GM21737 (cell line): ENCODE measurements around the gene B3GLCT.
"Not testable (repeated sequence)": the region's sequence is repeated elsewhere in the genome, so short reads cannot be mapped to it uniquely, and the experiment has no call there.

ENCODE experiments used
- ATAC-seq: cut with Tn5 transposase; IDR thresholded peaks from one replicate; pipeline ENCODE4 v1.9.1; 2021; ENCODE audit warnings: mild to moderate bottlenecking, moderate library complexity; ENCODE audit not compliant: unreplicated experiment

Gene B3GLCT

DNA sequence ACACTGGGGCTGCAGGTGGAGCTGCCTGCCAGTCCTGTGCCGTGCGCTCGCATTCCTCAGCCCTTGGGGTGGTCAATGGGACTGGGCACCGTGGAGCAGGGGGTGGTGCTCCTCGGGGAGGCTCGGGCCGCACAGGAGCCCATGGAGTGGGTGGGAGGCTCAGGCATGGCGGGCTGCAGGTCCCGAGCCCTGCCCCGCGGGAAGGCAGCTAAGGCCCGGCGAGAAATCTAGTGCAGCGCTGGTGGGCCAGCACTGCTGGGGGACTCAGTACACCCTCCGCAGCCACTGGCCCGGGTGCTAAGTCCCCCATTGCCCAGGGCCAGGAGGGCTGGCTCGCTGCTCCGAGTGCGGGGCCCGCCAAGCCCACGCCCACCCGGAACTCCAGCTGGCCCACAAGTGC is 139.8 kb downstream of the B3GLCT start:
- not testable (repeated sequence) for ATAC-seq

- not testable (repeated sequence) for ATAC-seq
These were observed 141.1 kb downstream of the B3GLCT start for GRCh38 chr13:31340848-31341247.

GRCh38 chr13:31346891-31347290 is 147.1 kb downstream of the B3GLCT start:
- no peak for ATAC-seq

GRCh38 chr13:31349156-31349555 is 149.4 kb downstream of the B3GLCT start:
- ATAC-seq = no peak

GRCh38 chr13:31350560-31350959 is 150.8 kb downstream of the B3GLCT start:
- ATAC-seq = no peak

DNA sequence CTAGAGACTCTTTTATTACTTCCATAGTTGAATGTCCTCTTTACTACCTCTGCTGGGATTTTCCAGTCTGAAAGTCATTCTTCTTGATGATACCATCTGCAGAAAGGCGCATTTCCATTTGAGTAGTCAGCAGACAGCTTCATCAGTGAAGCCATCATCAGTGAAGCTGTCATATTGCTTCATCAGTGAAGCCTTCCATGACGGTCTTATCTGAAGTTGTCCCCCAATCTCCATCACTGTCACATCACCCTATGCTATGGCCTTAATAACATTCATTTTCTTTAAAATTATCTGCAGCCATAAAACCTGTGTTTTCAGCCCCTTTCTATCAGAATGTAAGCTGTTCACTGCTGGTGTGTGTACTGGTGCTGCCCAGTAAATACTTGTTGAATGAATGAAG is 151.6 kb downstream of the B3GLCT start:
- ATAC-seq = no peak

GRCh38 chr13:31352467-31352866 is 152.7 kb downstream of the B3GLCT start:
- ATAC-seq = no peak

GRCh38 chr13:31355001-31355400 is 155.2 kb downstream of the B3GLCT start:
- no peak for ATAC-seq

- ATAC-seq = no peak
These were observed 157.2 kb downstream of the B3GLCT start for GRCh38 chr13:31356991-31357390.

DNA sequence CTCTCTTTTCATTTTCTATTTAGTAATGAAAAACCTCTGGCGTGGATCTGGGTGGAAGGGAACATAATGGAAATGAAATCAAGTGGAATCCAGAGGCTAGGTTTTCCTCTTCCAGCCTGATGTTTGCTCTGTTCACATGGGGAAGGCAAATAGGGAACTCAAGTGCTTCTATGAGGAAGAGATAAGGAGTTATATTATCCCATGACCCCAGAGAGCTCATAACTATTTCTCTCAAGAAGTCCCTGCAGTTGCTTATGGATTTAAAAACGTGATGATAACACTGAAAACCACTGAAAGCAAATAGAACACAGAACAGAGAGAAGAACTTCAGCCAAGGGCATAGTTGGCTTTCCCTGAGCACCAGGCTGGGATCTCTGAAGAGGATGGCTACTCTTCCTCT is 157.8 kb downstream of the B3GLCT start:
- no peak for ATAC-seq

GRCh38 chr13:31361673-31362072 is 161.9 kb downstream of the B3GLCT start:
- no peak for ATAC-seq

GRCh38 chr13:31365630-31366029 is 165.9 kb downstream of the B3GLCT start:
- no peak for ATAC-seq

GRCh38 chr13:31367410-31367809 is 167.6 kb downstream of the B3GLCT start:
- ATAC-seq = no peak

GRCh38 chr13:31369213-31369612 is 169.4 kb downstream of the B3GLCT start:
- ATAC-seq = no peak

DNA sequence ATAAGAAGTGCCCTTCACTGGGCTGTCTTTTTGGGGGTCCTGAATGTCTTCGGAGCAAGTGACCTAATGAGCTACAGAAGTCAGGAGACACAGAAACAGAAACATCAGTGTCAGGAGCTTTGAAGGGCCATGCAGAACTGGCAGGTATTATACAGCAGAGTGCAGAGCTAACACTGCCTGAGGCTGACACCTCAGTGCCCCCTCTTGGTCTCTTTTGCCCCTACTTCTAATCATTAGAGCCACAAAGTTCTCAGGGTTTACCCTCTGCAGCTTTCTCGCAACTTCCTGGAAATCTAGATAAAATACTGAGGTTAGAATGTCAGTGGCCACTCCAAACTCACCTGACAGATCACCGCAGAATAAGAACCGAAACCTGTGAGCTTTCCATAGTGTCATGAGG is 172.7 kb downstream of the B3GLCT start:
- ATAC-seq = no peak

DNA sequence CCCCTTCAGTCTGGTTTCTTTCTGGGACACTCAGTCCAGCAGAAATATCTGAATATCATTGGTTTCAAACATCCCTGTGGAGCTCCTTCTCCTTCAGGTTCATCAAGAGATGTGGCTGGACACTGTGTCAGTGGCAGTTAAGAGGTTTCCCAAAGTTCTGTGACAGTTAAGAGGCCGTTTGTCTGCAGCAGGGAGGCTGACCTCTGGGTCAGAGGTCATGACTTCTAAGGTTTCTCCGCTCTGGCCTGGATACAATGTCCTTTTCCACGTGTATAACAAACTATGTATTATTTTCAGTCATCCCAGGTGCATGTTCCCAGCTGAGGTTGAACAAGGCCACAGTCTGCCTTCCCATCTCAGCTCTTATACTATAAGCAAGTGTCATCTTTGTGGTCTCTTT is 174.9 kb downstream of the B3GLCT start:
- ATAC-seq = no peak

DNA sequence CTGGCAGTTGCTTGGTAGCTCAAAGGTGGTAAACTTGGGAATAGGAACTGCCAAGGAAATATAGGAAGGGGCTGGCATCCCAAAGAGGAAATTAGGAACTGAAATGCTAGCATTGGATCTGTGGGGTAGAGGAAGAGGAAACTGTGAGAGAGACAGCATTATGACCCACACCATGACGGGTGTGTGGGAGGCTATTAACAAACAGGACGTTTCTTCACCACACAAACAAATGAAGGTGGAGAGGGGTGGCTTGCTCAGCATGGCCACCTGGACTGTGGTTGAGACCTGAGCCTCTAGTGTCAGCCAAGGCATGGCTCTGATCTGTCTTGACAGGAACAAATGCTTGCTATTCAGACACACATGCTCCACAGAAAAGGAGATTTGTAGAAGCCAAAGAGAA is 178.2 kb downstream of the B3GLCT start:
- no peak for ATAC-seq

- no peak for ATAC-seq
These were observed 180.9 kb downstream of the B3GLCT start for GRCh38 chr13:31380715-31381114.
